Hepatocyte (in vitro differentiated cells): ENCODE measurements around the gene L1TD1. TPM values are rescaled to one million over a fixed set of nuclear protein-coding genes. Genes with fewer than 3 reads are reported as not detected.
A peak's percentile ranks its signal among the peaks of the same experiment; 100 is the strongest.
"Not testable (repeated sequence)": the region's sequence is repeated elsewhere in the genome, so short reads cannot be mapped to it uniquely, and the experiment has no call there.

ENCODE experiments used
- DNase-seq: peaks from one replicate; pipeline ENCODE4 v3.0.0-alpha.2; 2016; ENCODE audit warnings: low spot score
- H2AFZ ChIP-seq: fragments of 200-600 bp; sonication (generic); 2 replicates; pipeline ENCODE4 v1.6.0; 2016; ENCODE audit warnings: antibody characterized with exemption, mild to moderate bottlenecking
- H3K27ac ChIP-seq: fragments of 200-600 bp; sonication (generic); 2 replicates; pipeline ENCODE4 v1.5.1; 2016; ENCODE audit warnings: mild to moderate bottlenecking
- H3K27me3 ChIP-seq: fragments of 200-600 bp; sonication (generic); 2 replicates; pipeline ENCODE4 v1.6.1; 2016
- H3K36me3 ChIP-seq: fragments of 200-600 bp; sonication (generic); replicated peaks from 2 replicates; pipeline ENCODE4 v1.5.1; 2016; ENCODE audit warnings: low read depth; ENCODE audit not compliant: insufficient read depth
- H3K4me1 ChIP-seq: fragments of 200-600 bp; sonication (generic); 2 replicates; pipeline ENCODE4 v1.5.1; 2016; ENCODE audit warnings: mild to moderate bottlenecking, moderate library complexity; ENCODE audit not compliant: insufficient read depth
- H3K4me2 ChIP-seq: fragments of 200-600 bp; sonication (generic); 2 replicates; pipeline ENCODE4 v1.6.0; 2016
- H3K4me3 ChIP-seq: fragments of 200-600 bp; sonication (generic); 2 replicates; pipeline ENCODE4 v1.5.1; 2016; ENCODE audit warnings: mild to moderate bottlenecking
- H3K79me2 ChIP-seq: fragments of 200-600 bp; sonication (generic); 2 replicates; pipeline ENCODE4 v1.6.0; 2017; ENCODE audit warnings: mild to moderate bottlenecking
- H3K9me2 ChIP-seq: fragments of 200-600 bp; sonication (generic); replicated peaks from 2 replicates; pipeline ENCODE4 v1.6.0; 2017; ENCODE audit warnings: mild to moderate bottlenecking; ENCODE audit not compliant: insufficient read depth
- H3K9me3 ChIP-seq: fragments of 200-600 bp; sonication (generic); 2 replicates; pipeline ENCODE4 v1.5.1; 2016; ENCODE audit warnings: low read depth, mild to moderate bottlenecking
- H4K20me1 ChIP-seq: fragments of 200-600 bp; sonication (generic); 2 replicates; pipeline ENCODE4 v1.6.0; 2016; ENCODE audit warnings: mild to moderate bottlenecking; ENCODE audit not compliant: insufficient read depth, poor library complexity, severe bottlenecking
- EZH2 ChIP-seq: fragments of 200-600 bp; sonication (generic); IDR thresholded peaks from 2 replicates; pipeline ENCODE4 v1.6.1; 2016; ENCODE audit warnings: antibody characterized with exemption, mild to moderate bottlenecking, borderline replicate concordance
- EZH2phosphoT487 ChIP-seq: fragments of 200-600 bp; sonication (generic); IDR thresholded peaks from one replicate; pipeline ENCODE4 v1.6.1; 2018; ENCODE audit warnings: antibody characterized with exemption, mild to moderate bottlenecking, low read depth, moderate library complexity; ENCODE audit not compliant: unreplicated experiment, severe bottlenecking
- WGBS: methylation state at CpG from one replicate; pipeline ENCODE4 v1.1.6; 2016; ENCODE audit warnings: low lambda C conversion rate; ENCODE audit errors: missing lambda C conversion rate; 5-methylcytosine and 5-hydroxymethylcytosine counted together
- polyA plus RNA-seq: library from polyadenylated mRNA; unstranded; fragments of >200 nt; fragmentation: Nextera tagmentation; extraction: Ambion mirVana; gene quantifications from 2 replicates; pipeline ENCODE4 v1.2.1, GENCODE V29; 2016
- total RNA-seq: library from RNA; depleted of rRNA; stranded (reverse); fragments of >200 nt; gene quantifications from 2 replicates; pipeline ENCODE4 v1.2.3, GENCODE V29; 2014
- TF ChIP-seq, protein P1 (sequence below): fragments of 200-600 bp; sonication (generic); IDR thresholded peaks from 2 replicates; pipeline ENCODE4 v1.5.1; 2016; ENCODE audit warnings: antibody characterized with exemption, mild to moderate bottlenecking; ENCODE audit not compliant: poor library complexity

L1TD1 gene, protein sequence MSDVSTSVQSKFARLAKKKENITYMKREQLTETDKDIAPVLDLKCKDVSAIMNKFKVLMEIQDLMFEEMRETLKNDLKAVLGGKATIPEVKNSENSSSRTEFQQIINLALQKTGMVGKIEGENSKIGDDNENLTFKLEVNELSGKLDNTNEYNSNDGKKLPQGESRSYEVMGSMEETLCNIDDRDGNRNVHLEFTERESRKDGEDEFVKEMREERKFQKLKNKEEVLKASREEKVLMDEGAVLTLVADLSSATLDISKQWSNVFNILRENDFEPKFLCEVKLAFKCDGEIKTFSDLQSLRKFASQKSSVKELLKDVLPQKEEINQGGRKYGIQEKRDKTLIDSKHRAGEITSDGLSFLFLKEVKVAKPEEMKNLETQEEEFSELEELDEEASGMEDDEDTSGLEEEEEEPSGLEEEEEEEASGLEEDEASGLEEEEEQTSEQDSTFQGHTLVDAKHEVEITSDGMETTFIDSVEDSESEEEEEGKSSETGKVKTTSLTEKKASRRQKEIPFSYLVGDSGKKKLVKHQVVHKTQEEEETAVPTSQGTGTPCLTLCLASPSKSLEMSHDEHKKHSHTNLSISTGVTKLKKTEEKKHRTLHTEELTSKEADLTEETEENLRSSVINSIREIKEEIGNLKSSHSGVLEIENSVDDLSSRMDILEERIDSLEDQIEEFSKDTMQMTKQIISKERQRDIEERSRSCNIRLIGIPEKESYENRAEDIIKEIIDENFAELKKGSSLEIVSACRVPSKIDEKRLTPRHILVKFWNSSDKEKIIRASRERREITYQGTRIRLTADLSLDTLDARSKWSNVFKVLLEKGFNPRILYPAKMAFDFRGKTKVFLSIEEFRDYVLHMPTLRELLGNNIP
- 0.77 and 1.0 TPM in 2 replicates for total RNA-seq
- 0.53 and 1.3 TPM in 2 replicates for polyA plus RNA-seq

DNA sequence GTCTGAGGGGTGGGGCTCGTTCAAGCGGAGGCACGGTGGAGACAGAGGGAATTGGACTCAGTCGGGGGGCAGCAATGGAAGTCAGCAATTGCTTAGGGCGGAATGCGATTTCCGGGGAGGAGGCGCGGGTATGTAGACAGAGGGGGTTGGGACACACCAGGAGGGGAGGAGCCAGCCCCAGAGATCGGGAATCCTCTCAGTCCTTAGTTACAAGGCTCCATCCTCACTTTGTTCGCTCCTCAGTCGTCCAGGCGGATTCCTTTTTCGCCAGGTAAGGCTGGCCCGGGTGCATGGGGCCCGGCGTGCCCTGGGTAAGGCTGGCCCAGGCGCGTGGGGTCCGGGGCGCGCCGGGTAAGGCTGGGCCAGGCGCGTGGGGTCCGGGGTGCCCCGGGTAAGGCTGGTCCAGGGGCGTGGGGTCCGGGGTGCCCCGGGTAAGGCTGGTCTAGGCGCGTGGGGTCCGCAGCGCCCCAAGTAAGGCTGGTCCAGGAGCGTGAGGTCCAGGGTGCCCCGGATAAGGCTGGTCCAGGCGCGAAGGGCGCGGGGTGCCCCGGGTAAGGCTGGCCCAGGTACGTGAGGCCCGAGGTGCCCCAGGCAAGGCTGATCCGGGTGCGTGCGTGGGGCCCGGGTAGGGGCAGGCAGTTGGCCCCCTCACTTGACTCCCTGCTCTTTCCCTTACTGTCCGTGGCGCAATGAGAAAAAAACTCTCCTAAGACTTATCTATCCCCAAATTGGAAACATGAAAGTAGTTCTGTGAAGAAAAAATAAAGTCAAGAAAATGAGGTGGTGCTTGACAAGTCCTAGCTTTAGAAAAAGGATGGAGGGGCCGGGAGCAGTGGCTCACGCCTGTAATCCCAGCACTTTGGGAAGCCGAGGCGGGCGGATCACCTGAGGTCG, at the start of gene L1TD1:
L1TD1 (plus strand) TSS at position 199 of the 894 bp plus-strand sequence. CDS start 11,780 bp downstream, outside the sequence.
- 6% methylated on average over 43 of the region's 55 CpGs for WGBS
- Histone ChIP-seq H3K9me2 (no peaks in the 10 kb centered on the region), H3K4me3 (no peak within 1 kb of the TSS), H3K27ac (no peak within 1 kb of the TSS), H4K20me1 (no peaks in the 10 kb centered on the region), H3K36me3 (no peaks in the 10 kb centered on the region), H3K4me2 (peak within 1 kb of the TSS; percentile 76), H3K9me3 (no peaks in the 10 kb centered on the region), H2AFZ (peak within 1 kb of the TSS; percentile 12), H3K27me3 (peaks cover 13% of the 10 kb centered on the region), H3K79me2 (no peaks in the 10 kb centered on the region), H3K4me1 (no peaks in the 10 kb centered on the region)
- peak; percentile 10 for TF ChIP-seq EZH2
- TF ChIP-seq, protein P1, sequence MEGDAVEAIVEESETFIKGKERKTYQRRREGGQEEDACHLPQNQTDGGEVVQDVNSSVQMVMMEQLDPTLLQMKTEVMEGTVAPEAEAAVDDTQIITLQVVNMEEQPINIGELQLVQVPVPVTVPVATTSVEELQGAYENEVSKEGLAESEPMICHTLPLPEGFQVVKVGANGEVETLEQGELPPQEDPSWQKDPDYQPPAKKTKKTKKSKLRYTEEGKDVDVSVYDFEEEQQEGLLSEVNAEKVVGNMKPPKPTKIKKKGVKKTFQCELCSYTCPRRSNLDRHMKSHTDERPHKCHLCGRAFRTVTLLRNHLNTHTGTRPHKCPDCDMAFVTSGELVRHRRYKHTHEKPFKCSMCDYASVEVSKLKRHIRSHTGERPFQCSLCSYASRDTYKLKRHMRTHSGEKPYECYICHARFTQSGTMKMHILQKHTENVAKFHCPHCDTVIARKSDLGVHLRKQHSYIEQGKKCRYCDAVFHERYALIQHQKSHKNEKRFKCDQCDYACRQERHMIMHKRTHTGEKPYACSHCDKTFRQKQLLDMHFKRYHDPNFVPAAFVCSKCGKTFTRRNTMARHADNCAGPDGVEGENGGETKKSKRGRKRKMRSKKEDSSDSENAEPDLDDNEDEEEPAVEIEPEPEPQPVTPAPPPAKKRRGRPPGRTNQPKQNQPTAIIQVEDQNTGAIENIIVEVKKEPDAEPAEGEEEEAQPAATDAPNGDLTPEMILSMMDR: no peak
- DNase-seq: peak; percentile 60

DNA sequence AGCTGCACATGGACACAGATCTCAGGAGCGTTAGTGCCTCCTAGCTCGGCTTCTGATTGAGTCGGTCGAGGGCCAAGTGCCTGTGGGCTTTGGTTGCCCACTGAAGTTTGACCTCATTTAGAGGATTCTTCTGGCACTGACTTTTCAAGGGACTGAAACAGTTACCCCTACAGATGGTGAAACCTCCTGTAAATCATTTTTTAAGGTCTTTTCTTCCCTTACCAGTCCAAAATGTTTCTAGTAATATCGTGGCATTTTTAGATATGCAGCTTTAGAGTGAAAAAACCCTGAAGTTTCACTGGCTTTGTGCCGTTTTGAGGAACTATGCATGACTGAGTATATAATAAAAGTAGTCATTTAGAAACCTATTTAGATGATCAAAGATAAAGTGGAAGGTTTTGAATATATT, 34.7 kb upstream of the L1TD1 start:
- H2AFZ ChIP-seq: no peak overlapping the region
- 94% methylated on average over 6 of the region's 6 CpGs for WGBS
- H4K20me1 ChIP-seq: no peaks in the 10 kb centered on the region
- H3K4me3 ChIP-seq: no peak overlapping the region
- H3K9me2 ChIP-seq: no peaks in the 10 kb centered on the region
- H3K9me3 ChIP-seq: no peaks in the 10 kb centered on the region
- no peak overlapping the region for H3K27ac ChIP-seq
- H3K79me2 ChIP-seq: no peaks in the 10 kb centered on the region
- TF ChIP-seq, protein P1: no peak
- no peak for TF ChIP-seq EZH2phosphoT487
- no peak for TF ChIP-seq EZH2
- no peak overlapping the region for H3K4me2 ChIP-seq
- H3K27me3 ChIP-seq: no peaks in the 10 kb centered on the region
- H3K36me3 ChIP-seq: no peaks in the 10 kb centered on the region
- DNase-seq: no peak
- no peaks in the 10 kb centered on the region for H3K4me1 ChIP-seq

DNA sequence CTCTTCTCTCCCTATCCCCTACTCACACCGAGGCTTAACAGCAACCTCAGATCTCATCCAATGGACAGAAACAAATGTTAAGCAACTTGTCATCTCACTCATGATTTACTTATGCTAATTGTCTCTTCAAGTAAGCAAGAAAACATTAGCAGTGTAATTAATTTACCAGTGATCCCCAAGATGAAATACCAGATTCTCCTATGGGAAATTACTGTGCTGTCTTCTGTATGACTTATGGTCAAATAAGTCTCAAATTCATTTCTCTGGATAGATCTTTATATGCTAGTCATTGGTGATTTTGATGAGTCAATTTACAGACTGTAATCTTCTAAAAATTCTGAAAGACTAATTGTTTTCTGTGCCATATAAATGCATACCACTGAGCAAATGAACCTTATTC, 32.9 kb upstream of the L1TD1 start:
- H3K36me3 ChIP-seq: no peaks in the 10 kb centered on the region
- no peaks in the 10 kb centered on the region for H3K79me2 ChIP-seq
- H3K9me3 ChIP-seq: no peaks in the 10 kb centered on the region
- no peak overlapping the region for H3K4me2 ChIP-seq
- H4K20me1 ChIP-seq: no peaks in the 10 kb centered on the region
- H2AFZ ChIP-seq: no peak overlapping the region
- no peak for DNase-seq
- H3K4me1 ChIP-seq: no peaks in the 10 kb centered on the region
- TF ChIP-seq EZH2phosphoT487 (no peak), EZH2 (no peak)
- TF ChIP-seq, protein P1: no peak
- no peak overlapping the region for H3K4me3 ChIP-seq
- H3K27ac ChIP-seq: no peak overlapping the region
- WGBS: 98% methylated on average over 1 of the region's 1 CpG
- H3K27me3 ChIP-seq: no peaks in the 10 kb centered on the region
- H3K9me2 ChIP-seq: no peaks in the 10 kb centered on the region

DNA sequence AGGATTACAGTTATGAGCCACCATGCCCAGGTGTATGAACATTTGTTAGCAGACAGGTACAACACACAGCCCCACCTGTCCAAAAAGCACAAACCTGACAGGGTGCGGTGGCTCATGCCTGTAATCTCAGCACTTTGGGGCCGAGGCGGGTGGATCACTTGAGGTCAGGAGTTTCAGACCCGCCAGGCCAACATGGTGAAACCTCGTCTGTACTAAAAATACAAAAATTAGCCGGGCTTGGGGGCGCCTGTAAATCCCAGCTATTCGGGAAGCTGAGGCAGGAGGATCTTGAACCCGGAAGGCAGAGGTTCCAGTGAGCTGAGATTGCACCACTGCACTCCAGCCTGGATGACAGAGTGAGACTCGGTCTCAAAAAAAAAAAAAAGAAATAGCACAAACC, 24.3 kb upstream of the L1TD1 start:
- not testable (repeated sequence) for H3K27me3 ChIP-seq, H3K9me3 ChIP-seq, DNase-seq, H3K79me2 ChIP-seq, H3K36me3 ChIP-seq, H3K4me3 ChIP-seq, H4K20me1 ChIP-seq, H3K27ac ChIP-seq, H2AFZ ChIP-seq, H3K9me2 ChIP-seq
- Histone ChIP-seq H3K4me1 (peaks cover 14% of the 10 kb centered on the region), H3K4me2 (peak overlapping the region; percentile 60)
- 86% methylated on average over 9 of the region's 10 CpGs for WGBS
